HG03575 (cell line): Measurements from ENCODE around the gene CTCF.

Source experiments
- ATAC-seq: cut with Tn5 transposase; IDR thresholded peaks from one replicate; pipeline ENCODE4 v1.9.1; 2021; ENCODE audit not compliant: unreplicated experiment, insufficient number of reproducible peaks, low FRiP score; ENCODE audit errors: extremely low read depth

The CTCF gene

GRCh38 chr16:67571981-67572431 is 9.7 kb downstream of the CTCF start:
- no peak for ATAC-seq

DNA sequence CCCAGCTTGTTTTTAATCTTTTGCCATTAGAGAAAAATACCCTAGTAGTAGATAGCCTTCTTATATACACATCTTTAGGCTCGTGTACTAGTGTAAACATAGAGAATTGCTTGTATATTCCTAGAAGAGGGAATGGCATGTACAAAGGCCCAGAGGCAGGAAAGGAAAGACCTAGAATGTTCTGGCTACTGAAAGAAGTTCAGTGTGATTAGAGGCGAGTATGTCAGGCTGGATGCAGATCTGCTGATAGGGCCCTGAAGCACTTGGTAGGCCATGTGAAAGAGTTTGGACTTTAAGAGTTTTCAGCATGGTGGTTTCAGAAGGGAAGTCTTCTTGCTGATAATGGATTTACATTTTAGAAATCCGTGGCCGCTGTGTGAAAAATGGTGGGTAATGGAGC is 17.4 kb downstream of the CTCF start:
- ATAC-seq = no peak

DNA sequence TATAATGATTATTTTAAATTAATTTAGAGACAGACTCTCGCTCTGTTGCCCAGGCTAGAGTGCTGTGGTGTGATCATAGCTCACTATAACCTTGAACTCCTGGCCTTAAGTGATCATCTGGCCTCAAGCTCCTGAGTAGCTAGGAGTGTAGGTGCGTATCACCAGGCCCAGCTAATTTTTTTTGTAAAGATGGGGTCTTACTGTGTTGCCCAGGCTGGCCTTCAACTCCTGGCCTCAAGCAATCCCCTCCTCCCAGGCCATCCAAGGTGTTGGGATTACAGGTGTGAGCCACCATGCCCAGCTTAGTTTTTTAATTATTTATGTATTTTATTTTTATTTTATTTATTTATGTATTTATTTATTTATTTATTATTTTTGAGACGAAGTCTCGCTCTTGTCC is 17.9 kb downstream of the CTCF start:
- no peak for ATAC-seq

DNA sequence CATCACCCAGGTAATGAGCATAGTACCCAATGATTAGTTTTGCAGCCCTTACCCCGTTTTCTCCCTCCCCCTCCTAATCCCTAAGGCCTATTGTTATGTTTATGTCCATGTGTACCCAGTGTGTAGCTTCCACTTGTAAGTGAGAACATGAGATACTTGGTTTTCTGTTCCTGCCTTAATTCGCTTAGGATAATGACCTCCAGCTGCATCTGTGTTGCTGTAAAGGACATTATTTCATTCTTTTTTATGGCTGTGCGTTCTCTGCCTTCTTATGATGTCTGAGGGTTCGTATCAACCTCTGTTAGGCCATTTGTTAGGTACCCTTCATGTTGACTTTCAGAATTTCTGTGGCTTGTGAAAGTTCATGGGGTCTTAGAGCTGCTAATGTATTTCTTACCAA is 31.0 kb downstream of the CTCF start:
- ATAC-seq = no peak

DNA sequence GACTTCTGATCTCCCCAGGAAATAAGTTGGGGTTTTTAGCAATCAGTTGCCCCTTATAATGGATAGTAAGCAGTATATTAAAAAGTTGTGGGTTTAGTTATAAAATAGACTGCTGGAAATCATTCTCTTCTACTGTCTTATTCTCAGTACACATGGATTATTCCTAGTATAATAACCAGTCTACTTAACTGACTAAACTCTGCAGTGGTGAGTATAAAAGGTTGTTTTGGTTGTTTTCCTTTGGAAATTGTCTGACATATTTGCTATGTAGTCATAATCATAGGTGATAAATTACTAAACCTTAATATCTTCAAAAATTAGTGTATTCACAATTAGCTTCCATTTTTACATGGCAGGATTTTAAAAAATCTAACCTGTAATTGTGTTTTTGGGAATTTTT is 31.4 kb downstream of the CTCF start:
- no peak for ATAC-seq

- ATAC-seq = no peak
Observed at GRCh38 chr16:67594256-67594915, 32.1 kb downstream of the CTCF start.

GRCh38 chr16:67594956-67595355 is 32.6 kb downstream of the CTCF start:
- ATAC-seq = no peak

- no peak for ATAC-seq
Observed at GRCh38 chr16:67598527-67598926, 36.2 kb downstream of the CTCF start.

DNA sequence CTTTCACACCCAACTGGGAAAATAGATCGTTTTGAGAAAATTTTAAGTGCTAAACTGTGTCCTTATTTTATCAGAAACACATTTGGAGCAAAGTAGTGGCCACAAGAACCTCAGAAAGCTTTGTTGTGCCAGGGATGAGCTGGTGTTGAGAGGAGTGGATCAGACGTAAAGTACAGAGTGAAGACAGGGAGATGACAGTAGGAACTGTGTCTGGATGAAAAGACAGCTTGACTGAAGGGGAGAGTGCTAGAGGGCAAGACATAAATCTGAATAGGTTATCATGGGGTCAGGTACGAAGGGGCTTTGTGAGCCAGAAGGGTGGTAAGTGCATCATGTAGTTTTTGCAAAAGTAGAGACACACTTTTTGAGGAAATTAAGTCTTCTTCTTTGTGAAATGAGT is 43.3 kb downstream of the CTCF start:
- no peak for ATAC-seq

- ATAC-seq = no peak
Observed at GRCh38 chr16:67606632-67607031, 44.3 kb downstream of the CTCF start.

DNA sequence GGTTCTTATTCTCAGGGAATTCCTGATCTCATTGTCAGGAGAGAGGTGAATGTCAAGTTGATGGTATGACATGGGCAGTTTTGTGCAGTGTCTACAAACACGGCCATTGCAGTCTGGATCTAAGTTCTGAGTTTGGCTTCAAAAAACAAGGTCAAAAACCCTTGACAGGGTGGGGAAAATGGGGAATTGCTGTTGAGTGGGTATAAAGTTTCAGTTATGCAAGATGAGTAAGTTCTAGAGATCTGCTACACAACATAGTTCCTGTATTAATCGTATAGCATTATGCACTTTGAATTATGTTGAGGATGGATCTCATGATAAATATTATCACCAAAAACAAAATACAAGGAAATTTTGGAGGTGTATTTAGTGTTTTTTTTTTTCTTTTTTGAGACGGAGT is 46.0 kb downstream of the CTCF start:
- no peak for ATAC-seq

DNA sequence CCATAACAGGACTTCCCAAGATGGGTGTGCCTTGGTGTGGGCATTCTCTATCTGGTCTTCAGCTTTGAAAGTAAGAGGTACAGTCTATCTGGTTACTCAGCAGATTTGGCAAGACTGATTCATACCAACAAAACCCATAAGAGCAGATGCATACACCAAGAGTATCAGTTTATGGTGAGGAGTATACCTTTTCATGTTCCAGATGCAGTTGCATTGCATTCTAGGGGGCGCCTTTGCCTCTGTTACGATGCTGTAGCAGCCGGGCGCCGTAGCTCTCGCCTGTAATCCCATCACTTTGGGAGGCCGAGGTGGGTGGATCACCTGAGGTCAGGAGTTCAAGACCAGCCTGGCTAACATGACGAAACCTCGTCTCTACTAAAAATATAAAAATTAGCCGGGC is 51.5 kb downstream of the CTCF start:
- ATAC-seq = no peak

DNA sequence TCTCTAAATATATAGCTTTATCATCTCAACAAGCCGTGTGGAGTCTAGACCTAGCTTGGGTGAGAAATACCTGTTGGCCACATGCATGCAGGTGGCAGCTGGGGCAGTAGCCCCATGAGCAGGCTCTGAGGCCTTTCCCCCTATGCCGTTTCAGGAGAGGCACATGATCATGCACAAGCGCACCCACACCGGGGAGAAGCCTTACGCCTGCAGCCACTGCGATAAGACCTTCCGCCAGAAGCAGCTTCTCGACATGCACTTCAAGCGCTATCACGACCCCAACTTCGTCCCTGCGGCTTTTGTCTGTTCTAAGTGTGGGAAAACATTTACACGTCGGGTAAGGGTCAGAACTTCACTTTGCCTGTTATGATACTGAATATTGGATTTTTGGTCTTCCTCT is 65.9 kb downstream of the CTCF start:
- no peak for ATAC-seq

- ATAC-seq = no peak
Observed at GRCh38 chr16:67632415-67633172, 70.3 kb downstream of the CTCF start.

GRCh38 chr16:67636713-67637112 is 74.4 kb downstream of the CTCF start:
- no peak for ATAC-seq

DNA sequence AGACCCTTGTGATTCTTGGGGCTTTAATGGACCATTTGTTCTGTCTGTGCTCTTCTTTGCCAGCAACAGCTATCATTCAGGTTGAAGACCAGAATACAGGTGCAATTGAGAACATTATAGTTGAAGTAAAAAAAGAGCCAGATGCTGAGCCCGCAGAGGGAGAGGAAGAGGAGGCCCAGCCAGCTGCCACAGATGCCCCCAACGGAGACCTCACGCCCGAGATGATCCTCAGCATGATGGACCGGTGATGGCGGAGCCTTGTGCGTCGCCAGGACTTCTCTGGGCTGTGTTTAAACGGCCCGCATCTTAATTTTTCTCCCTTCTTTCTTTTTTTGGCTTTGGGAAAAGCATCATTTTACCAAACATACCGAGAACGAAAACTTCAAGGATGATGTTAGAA is 75.3 kb downstream of the CTCF start:
- ATAC-seq = no peak

DNA sequence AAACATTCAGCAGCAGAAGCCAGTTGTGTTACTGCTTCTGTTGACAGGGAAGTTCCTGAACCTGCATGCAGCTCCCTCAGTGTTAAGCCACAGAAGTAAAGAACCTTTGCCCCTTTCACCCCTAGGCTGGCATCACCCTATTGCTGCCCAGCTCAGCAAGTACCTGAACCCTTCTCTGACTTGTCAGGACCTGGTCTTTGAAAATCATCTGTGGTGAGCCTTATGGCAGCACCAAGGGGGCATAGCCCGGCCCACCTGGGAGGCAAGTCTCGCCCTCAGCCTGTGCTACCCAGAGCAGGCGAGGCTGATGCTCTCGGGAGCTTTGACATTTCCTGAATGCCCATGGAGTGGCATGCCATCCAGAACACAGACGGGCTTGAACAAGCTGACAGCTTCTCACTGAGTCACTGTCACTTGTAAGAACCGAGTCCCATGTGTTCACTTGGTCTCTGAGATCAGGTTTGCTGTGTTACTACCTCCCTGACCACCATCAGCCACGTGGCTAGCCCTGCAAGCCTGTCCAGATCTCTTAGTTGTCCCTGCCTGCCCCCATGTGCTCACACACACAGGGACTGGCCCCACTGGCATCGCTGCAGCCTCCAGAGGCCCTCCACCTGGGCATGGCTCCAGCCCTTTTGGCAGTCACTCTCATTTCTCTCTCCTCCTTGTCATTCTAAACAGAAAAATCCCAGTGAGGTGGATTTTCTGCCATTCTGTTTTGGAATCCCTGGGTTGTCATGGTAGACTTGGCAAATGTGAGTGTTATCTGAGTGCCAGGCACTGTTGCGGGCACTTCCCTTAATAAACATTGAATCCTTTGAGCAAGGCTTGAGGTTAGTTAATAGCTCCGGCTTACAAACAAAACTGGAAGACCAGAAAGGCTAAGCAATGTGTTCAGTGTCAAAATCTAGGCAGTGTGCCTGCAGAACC is 79.7 kb downstream of the CTCF start:
- no peak for ATAC-seq

DNA sequence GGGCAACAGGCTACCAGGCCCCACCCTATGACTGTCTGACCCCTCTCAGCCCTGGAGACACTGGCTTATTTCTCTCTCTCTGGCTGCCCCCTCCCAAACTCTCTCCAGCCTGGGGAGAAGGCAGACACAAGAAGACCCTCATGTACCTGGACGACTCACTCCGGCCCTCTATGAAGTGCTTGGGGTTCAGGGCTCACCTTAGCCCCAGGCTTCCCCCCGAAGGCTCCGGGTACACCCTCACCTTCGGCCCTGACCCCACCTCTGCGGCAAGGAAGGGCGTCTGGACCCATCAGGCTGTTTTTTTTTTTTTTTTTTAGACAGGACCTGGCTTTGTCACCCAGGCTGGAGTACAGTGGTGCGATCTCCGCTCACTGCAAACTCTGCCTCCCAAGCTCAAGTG is 81.7 kb downstream of the CTCF start:
- ATAC-seq = no peak

DNA sequence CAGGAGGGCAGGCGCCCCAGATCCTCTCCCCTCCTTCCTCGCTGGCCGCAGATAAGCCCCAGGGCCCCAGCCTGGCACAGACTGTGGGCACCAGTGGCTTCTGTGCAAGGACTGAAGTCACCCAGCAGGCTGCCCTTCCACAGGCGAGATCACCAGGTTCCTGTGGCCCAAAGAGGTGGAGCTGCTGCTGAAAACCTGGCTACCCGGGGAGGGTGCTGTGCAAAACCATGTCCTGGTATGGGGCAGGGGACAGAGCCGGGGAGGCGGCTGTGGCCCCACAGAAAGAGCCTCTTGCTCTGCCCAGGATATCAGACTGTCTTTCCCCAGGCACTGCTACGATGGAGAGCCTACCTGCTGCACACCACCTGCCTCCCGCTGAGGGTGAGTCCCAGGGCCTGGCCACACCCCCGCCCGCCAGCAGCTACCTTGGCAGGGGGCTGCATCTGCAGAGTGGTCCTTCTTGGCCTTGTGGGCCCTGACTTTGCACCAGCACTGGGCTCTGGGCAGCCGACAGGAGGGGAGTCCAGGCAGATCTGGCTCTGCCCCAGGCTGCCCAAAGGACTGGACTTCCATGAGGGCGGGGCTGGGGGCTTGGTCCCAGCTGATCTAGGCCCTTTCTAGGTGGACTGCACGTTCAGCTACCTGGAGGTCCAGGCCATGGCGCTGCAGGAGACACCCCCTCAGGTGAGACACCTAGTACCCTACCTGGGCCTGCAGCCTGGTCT is 83.2 kb downstream of the CTCF start:
- ATAC-seq = no peak
